Neural cell (in vitro differentiated cells): ENCODE results near the gene SUMO3. TPM values are rescaled to one million over a fixed set of nuclear protein-coding genes. Genes with fewer than 3 reads are reported as not detected.

ENCODE experiments used
- H2AFZ ChIP-seq: fragments of 200-600, 300-800 bp; sonication (generic), shearing (Covaris generic); 2 replicates; pipeline ENCODE4 v1.6.0; 2014; ENCODE audit warnings: low read depth, mild to moderate bottlenecking, antibody characterized with exemption, low read length, moderate library complexity
- H3F3A ChIP-seq: fragments of 200-600 bp; shearing (Covaris generic); 2 replicates; pipeline ENCODE4 v1.6.1; 2016; ENCODE audit warnings: mild to moderate bottlenecking, moderate library complexity, mixed read lengths, antibody characterized with exemption, low read length; ENCODE audit not compliant: insufficient read depth, poor library complexity, severe bottlenecking
- H3K27ac ChIP-seq: fragments of 200-600, 300-800 bp; sonication (generic), shearing (Covaris generic); 2 replicates; pipeline ENCODE4 v1.5.1; 2014; ENCODE audit warnings: mild to moderate bottlenecking, low read length, moderate library complexity
- H3K27me3 ChIP-seq: fragments of 300-800, 200-600 bp; sonication (generic), shearing (Covaris generic); 2 replicates; pipeline ENCODE4 v1.6.0; 2014; ENCODE audit warnings: mild to moderate bottlenecking, low read depth, low read length, moderate library complexity; ENCODE audit not compliant: insufficient read depth
- H3K36me3 ChIP-seq: fragments of 300-800, 200-600 bp; sonication (generic), shearing (Covaris generic); 2 replicates; pipeline ENCODE4 v1.5.1; 2014; ENCODE audit warnings: mild to moderate bottlenecking, antibody characterized with exemption, low read length, moderate library complexity; ENCODE audit not compliant: insufficient read depth
- H3K4me2 ChIP-seq: fragments of 300-800, 200-600 bp; sonication (generic), shearing (Covaris generic); 2 replicates; pipeline ENCODE4 v1.6.0; 2014; ENCODE audit warnings: mild to moderate bottlenecking, low read length
- H3K4me3 ChIP-seq: fragments of 300-800, 200-600 bp; sonication (generic), shearing (Covaris generic); 2 replicates; pipeline ENCODE4 v1.5.1; 2014; ENCODE audit warnings: mild to moderate bottlenecking, low read length, moderate library complexity
- H3K79me2 ChIP-seq: fragments of 200-600 bp; shearing (Covaris generic); replicated peaks from 2 replicates; pipeline ENCODE4 v1.6.0; 2014; ENCODE audit warnings: mild to moderate bottlenecking, low read length, moderate library complexity; ENCODE audit not compliant: insufficient read depth
- H3K9ac ChIP-seq: fragments of 300-800, 200-600 bp; sonication (generic), shearing (Covaris generic); 2 replicates; pipeline ENCODE4 v1.6.1; 2016; ENCODE audit warnings: mild to moderate bottlenecking, low read length, mixed read lengths
- H3K9me2 ChIP-seq: fragments of 200-600 bp; shearing (Covaris generic); 2 replicates; pipeline ENCODE4 v1.6.1; 2016; ENCODE audit warnings: mild to moderate bottlenecking, low read length, mixed read lengths; ENCODE audit not compliant: insufficient read depth
- H3K9me3 ChIP-seq: fragments of 200-600, 300-800 bp; sonication (generic), shearing (Covaris generic); 2 replicates; pipeline ENCODE4 v1.6.1; 2016; ENCODE audit warnings: mild to moderate bottlenecking, mixed run types, low read length, moderate library complexity, mixed read lengths
- H4K20me1 ChIP-seq: fragments of 200-600 bp; shearing (Covaris generic); 2 replicates; pipeline ENCODE4 v1.6.1; 2016; ENCODE audit warnings: mild to moderate bottlenecking, mixed run types; ENCODE audit not compliant: insufficient read depth
- EP300 ChIP-seq: fragments of 450-650 bp; conservative IDR thresholded peaks from 2 replicates; pipeline ENCODE4 v1.6.1; 2014; ENCODE audit warnings: antibody characterized with exemption, mild to moderate bottlenecking, moderate library complexity; ENCODE audit not compliant: poor library complexity, severe bottlenecking
- EZH2 ChIP-seq: fragments of 200-600, 300-800 bp; shearing (Covaris generic), sonication (generic); IDR thresholded peaks from 2 replicates; pipeline ENCODE4 v1.6.1; 2014; ENCODE audit warnings: antibody characterized with exemption, low read length, borderline replicate concordance, mild to moderate bottlenecking; ENCODE audit not compliant: insufficient read depth, poor library complexity, severe bottlenecking
- MXI1 ChIP-seq: fragments of 450-650 bp; conservative IDR thresholded peaks from 2 replicates; pipeline ENCODE4 v1.6.1; 2014; ENCODE audit warnings: antibody characterized with exemption, mild to moderate bottlenecking; ENCODE audit not compliant: poor library complexity, severe bottlenecking
- POLR2AphosphoS5 ChIP-seq: IDR thresholded peaks from 2 replicates; pipeline ENCODE4 v1.6.1; 2012
- RAD21 ChIP-seq: fragments of 450-650 bp; conservative IDR thresholded peaks from 2 replicates; pipeline ENCODE4 v1.6.1; 2014; ENCODE audit warnings: antibody characterized with exemption, mild to moderate bottlenecking, moderate library complexity
- SMC3 ChIP-seq: fragments of 450-650 bp; conservative IDR thresholded peaks from 2 replicates; pipeline ENCODE4 v1.6.1; 2014; ENCODE audit warnings: antibody characterized with exemption, mild to moderate bottlenecking, moderate library complexity; ENCODE audit not compliant: poor library complexity
- TAF1 ChIP-seq: IDR thresholded peaks from 2 replicates; pipeline ENCODE4 v1.6.1; 2012; ENCODE audit warnings: low read depth
- polyA plus RNA-seq: library from polyadenylated mRNA; depleted of rRNA; stranded (reverse); fragments of >200 nt; gene quantifications from 2 replicates; pipeline ENCODE4 v1.2.3, GENCODE V29; 2014
- TF ChIP-seq, protein P1 (sequence below): fragments of 450-650 bp; IDR thresholded peaks from 2 replicates; pipeline ENCODE4 v1.5.1; 2014; ENCODE audit warnings: antibody characterized with exemption, mild to moderate bottlenecking, moderate library complexity; ENCODE audit not compliant: poor library complexity, severe bottlenecking
- TF ChIP-seq, protein P2 (sequence below): IDR thresholded peaks from 2 replicates; pipeline ENCODE4 v1.6.1; 2012; ENCODE audit warnings: borderline replicate concordance

The SUMO3 gene
- polyA plus RNA-seq, 1 donor from 2014 or later: 113 TPM

DNA sequence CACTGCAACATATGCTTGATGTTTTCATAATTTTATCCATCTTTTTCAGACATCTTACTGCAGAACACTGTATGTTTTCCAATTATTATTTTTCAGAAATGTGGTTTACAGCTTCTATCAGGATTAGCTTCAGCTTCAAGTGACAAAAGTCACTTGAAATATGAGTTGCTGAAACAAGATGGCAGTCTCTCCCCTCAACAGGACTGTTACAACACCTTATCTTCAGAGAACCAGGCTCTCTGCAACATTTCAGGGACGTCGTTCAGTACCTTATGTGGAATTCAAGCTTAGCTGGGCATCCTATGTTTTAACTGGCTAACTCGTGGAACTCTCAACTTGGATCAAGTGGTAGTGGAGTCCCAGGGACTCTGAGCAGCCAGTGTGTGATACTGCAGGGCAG lies 14.2 kb downstream of the SUMO3 start:
- Histone ChIP-seq H3K4me2 (no peak overlapping the region), H3K36me3 (peaks cover 6% of the 10 kb centered on the region), H3K9ac (no peak overlapping the region), H3K4me3 (no peak overlapping the region), H3K27ac (no peak overlapping the region), H3K9me3 (no peaks in the 10 kb centered on the region), H3K27me3 (no peaks in the 10 kb centered on the region), H3F3A (no peaks in the 10 kb centered on the region), H3K79me2 (peaks cover 25% of the 10 kb centered on the region), H3K9me2 (no peaks in the 10 kb centered on the region), H2AFZ (no peak overlapping the region), H4K20me1 (no peaks in the 10 kb centered on the region)
- TF ChIP-seq POLR2AphosphoS5 (no peak), RAD21 (no peak), EP300 (no peak), SMC3 (no peak), MXI1 (no peak), EZH2 (no peak), TAF1 (no peak)
- TF ChIP-seq, protein P1, sequence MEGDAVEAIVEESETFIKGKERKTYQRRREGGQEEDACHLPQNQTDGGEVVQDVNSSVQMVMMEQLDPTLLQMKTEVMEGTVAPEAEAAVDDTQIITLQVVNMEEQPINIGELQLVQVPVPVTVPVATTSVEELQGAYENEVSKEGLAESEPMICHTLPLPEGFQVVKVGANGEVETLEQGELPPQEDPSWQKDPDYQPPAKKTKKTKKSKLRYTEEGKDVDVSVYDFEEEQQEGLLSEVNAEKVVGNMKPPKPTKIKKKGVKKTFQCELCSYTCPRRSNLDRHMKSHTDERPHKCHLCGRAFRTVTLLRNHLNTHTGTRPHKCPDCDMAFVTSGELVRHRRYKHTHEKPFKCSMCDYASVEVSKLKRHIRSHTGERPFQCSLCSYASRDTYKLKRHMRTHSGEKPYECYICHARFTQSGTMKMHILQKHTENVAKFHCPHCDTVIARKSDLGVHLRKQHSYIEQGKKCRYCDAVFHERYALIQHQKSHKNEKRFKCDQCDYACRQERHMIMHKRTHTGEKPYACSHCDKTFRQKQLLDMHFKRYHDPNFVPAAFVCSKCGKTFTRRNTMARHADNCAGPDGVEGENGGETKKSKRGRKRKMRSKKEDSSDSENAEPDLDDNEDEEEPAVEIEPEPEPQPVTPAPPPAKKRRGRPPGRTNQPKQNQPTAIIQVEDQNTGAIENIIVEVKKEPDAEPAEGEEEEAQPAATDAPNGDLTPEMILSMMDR: no peak
- TF ChIP-seq, protein P2, sequence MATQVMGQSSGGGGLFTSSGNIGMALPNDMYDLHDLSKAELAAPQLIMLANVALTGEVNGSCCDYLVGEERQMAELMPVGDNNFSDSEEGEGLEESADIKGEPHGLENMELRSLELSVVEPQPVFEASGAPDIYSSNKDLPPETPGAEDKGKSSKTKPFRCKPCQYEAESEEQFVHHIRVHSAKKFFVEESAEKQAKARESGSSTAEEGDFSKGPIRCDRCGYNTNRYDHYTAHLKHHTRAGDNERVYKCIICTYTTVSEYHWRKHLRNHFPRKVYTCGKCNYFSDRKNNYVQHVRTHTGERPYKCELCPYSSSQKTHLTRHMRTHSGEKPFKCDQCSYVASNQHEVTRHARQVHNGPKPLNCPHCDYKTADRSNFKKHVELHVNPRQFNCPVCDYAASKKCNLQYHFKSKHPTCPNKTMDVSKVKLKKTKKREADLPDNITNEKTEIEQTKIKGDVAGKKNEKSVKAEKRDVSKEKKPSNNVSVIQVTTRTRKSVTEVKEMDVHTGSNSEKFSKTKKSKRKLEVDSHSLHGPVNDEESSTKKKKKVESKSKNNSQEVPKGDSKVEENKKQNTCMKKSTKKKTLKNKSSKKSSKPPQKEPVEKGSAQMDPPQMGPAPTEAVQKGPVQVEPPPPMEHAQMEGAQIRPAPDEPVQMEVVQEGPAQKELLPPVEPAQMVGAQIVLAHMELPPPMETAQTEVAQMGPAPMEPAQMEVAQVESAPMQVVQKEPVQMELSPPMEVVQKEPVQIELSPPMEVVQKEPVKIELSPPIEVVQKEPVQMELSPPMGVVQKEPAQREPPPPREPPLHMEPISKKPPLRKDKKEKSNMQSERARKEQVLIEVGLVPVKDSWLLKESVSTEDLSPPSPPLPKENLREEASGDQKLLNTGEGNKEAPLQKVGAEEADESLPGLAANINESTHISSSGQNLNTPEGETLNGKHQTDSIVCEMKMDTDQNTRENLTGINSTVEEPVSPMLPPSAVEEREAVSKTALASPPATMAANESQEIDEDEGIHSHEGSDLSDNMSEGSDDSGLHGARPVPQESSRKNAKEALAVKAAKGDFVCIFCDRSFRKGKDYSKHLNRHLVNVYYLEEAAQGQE: no peak

DNA sequence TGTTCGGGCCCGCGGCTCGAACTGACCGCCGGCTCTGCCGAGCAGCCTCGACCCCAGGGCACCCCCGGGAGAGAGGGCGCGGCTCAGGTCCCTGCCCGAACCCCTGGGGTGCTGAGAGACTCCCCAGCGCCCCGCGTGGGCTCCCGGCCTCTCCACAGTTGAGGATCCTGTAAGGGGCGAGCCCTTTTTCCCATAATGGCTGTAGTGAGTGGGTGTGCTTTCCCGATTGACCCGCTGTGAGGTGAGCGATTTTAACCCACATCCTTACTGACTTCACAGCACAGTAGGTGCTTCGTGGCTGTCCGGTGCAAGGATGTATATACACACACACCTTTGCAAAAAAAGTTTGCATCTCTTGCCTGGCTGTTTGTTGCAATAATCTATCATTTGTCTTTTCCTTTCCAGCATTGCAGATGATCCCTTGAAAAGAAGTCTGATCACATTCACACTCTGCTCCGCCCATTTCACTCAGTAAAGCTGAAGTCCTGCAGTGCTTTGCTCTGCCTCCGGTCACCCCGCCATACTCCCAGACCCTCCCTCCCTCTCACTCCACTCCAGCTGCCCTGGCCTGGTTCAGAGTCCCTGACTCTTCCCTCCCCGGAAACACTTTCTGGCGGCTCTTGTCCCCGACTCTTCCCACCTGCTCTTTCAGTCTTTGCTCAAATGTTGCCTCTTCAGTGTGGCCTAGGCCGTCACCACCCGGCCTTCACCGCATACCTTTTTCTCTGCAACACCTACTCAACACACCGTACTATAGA lies 15.3 kb downstream of the SUMO3 start:
- Histone ChIP-seq H3K79me2 (peaks cover 27% of the 10 kb centered on the region), H3K36me3 (peaks cover 6% of the 10 kb centered on the region), H3K4me2 (peak overlapping the region; percentile 75), H3K27ac (no peak overlapping the region), H4K20me1 (no peaks in the 10 kb centered on the region), H3K9ac (peak overlapping the region; percentile 77), H3K9me3 (no peaks in the 10 kb centered on the region), H3F3A (no peaks in the 10 kb centered on the region), H2AFZ (no peak overlapping the region), H3K4me3 (peak overlapping the region; percentile 87), H3K27me3 (no peaks in the 10 kb centered on the region), H3K9me2 (no peaks in the 10 kb centered on the region)
- no peak for TF ChIP-seq EZH2
- no peak for TF ChIP-seq RAD21
- TF ChIP-seq MXI1: no peak
- TF ChIP-seq, protein P2: no peak
- TF ChIP-seq, protein P1: no peak
- TF ChIP-seq SMC3: no peak
